HepG2 (cell line): ENCODE measurements around the gene NRBP1. TPM values are rescaled to one million over a fixed set of nuclear protein-coding genes. Genes with fewer than 3 reads are reported as not detected.

ENCODE experiments used
- ATAD3A ChIP-seq: sonication (generic); formaldehyde crosslinking; IDR thresholded peaks from 2 replicates; pipeline ENCODE4 v1.4.0; 2020; ENCODE audit warnings: missing genetic modification reagents
- ATRX ChIP-seq: sonication (generic); formaldehyde crosslinking; IDR thresholded peaks from 2 replicates; pipeline ENCODE4 v1.4.0; 2020; ENCODE audit warnings: missing genetic modification reagents, borderline replicate concordance
- CBX2 ChIP-seq, 2 experiments: fragments of 200-600 bp in 1 of 2; sonication (generic); formaldehyde crosslinking in 1 of 2; IDR thresholded peaks; 2 replicates each; pipeline versions ENCODE4 v1.7.0 to v1.8.1; 2018 to 2022; ENCODE audit warnings: low read depth in 2 of 2, low read length in 1 of 2, mild to moderate bottlenecking in 1 of 2, missing genetic modification reagents in 1 of 2
- CEBPZ ChIP-seq: IDR thresholded peaks from 2 replicates; pipeline ENCODE4 v1.6.1; 2012; ENCODE audit warnings: low read length, improper control_type of control experiment
- ESRRA ChIP-seq: sonication (generic); formaldehyde crosslinking; IDR thresholded peaks from 2 replicates; pipeline ENCODE4 v1.5.1; 2020; ENCODE audit warnings: mild to moderate bottlenecking, low read depth, missing genetic modification reagents
- HCFC1 ChIP-seq: fragments of 150-350 bp; IDR thresholded peaks from 2 replicates; pipeline ENCODE4 v1.6.1; 2014; ENCODE audit warnings: low read depth, low read length
- KLF9 ChIP-seq: IDR thresholded peaks from 2 replicates; pipeline ENCODE4 v1.6.1; 2016; ENCODE audit warnings: low read depth
- POGZ ChIP-seq: sonication (generic); formaldehyde crosslinking; IDR thresholded peaks from 2 replicates; pipeline ENCODE4 v1.4.0; 2020; ENCODE audit warnings: mild to moderate bottlenecking, missing genetic modification reagents
- RORA ChIP-seq: sonication (generic); formaldehyde crosslinking; IDR thresholded peaks from 2 replicates; pipeline ENCODE4 v1.5.0; 2020; ENCODE audit warnings: mild to moderate bottlenecking, missing genetic modification reagents, moderate library complexity
- SALL1 ChIP-seq: sonication (generic); formaldehyde crosslinking; IDR thresholded peaks from 2 replicates; pipeline ENCODE4 v1.8.0; 2022; ENCODE audit warnings: mild to moderate bottlenecking, missing genetic modification reagents
- SP140L ChIP-seq: sonication (generic); formaldehyde crosslinking; IDR thresholded peaks from 2 replicates; pipeline ENCODE4 v1.4.0; 2020; ENCODE audit warnings: missing genetic modification reagents, borderline replicate concordance
- TRAFD1 ChIP-seq: sonication (generic); formaldehyde crosslinking; IDR thresholded peaks from 2 replicates; pipeline ENCODE4 v1.5.1; 2020; ENCODE audit warnings: missing genetic modification reagents, mild to moderate bottlenecking, borderline replicate concordance
- ZBTB20 ChIP-seq: sonication (generic); formaldehyde crosslinking; IDR thresholded peaks from 2 replicates; pipeline ENCODE4 v1.8.1; 2023; ENCODE audit warnings: missing genetic modification reagents, low read depth, mild to moderate bottlenecking, borderline replicate concordance
- ZNF160 ChIP-seq: sonication (generic); formaldehyde crosslinking; IDR thresholded peaks from 2 replicates; pipeline ENCODE4 v1.8.0; 2022; ENCODE audit warnings: mild to moderate bottlenecking, inconsistent platforms, missing genetic modification reagents
- ZNF232 ChIP-seq: sonication (generic); formaldehyde crosslinking; IDR thresholded peaks from 2 replicates; pipeline ENCODE4 v1.4.0; 2020; ENCODE audit warnings: missing genetic modification reagents, borderline replicate concordance
- ZNF34 ChIP-seq: sonication (generic); formaldehyde crosslinking; IDR thresholded peaks from 2 replicates; pipeline ENCODE4 v1.4.0; 2020; ENCODE audit warnings: mild to moderate bottlenecking, missing genetic modification reagents, borderline replicate concordance
- polyA plus RNA-seq, 8 experiments: library from polyadenylated mRNA; depleted of rRNA in 3 of 8; stranded (reverse) in 7 of 8; unstranded in 1 of 8; fragments of >200 nt; fragmentation: Illumina TruSeq in 4 of 8; extraction: Trizol in 4 of 8; gene quantifications; 2 replicates each; pipeline versions ENCODE4 v1.2.1 to v1.2.3, GENCODE V29; 2011 to 2016; ENCODE audit warnings: low read depth in 4 of 8, missing spikeins in 1 of 8, mixed read lengths in 1 of 8; ENCODE audit not compliant: insufficient read depth in 1 of 8
- total RNA-seq, 5 experiments: library from RNA; depleted of rRNA; stranded (reverse); fragments of >200 nt; fragmentation: Illumina TruSeq; extraction: Trizol; gene quantifications; 2 replicates each; pipeline ENCODE4 v1.2.3, GENCODE V29; 2016; ENCODE audit warnings: low read depth in 1 of 5
- TF ChIP-seq, protein P1 (sequence below): sonication (generic); formaldehyde crosslinking; IDR thresholded peaks from 2 replicates; pipeline ENCODE4 v1.9.0; 2022; ENCODE audit warnings: low read depth, missing genetic modification reagents
- TF ChIP-seq, protein P2 (sequence below): sonication (generic); formaldehyde crosslinking; conservative IDR thresholded peaks from 2 replicates; pipeline ENCODE4 v1.4.0; 2020; ENCODE audit warnings: mild to moderate bottlenecking, missing genetic modification reagents, moderate library complexity

Gene NRBP1
- total and polyA plus RNA-seq, 2 of the 13 experiments (the other 11 are each of a cell fraction or from before 2014, with no cell fraction given): 165 to 240 TPM

GRCh38 chr2:27428213-27428977 lies at the start of gene NRBP1 (continued):
- no peak for TF ChIP-seq TRAFD1 (CRISPR knock-in tag)
- TF ChIP-seq ATAD3A (CRISPR knock-in tag): no peak
- no peak; the same call in 1 of the 2 replicates for TF ChIP-seq ZNF160 (CRISPR knock-in tag)
- no peak for TF ChIP-seq CBX2 (IDR thresholded peaks at IDR 0.05; ENCODE audit: low read depth, low read length)
- TF ChIP-seq CBX2 (CRISPR knock-in tag; IDR thresholded peaks at IDR 0.05; ENCODE audit: low read depth): no peak
- TF ChIP-seq, protein P1, sequence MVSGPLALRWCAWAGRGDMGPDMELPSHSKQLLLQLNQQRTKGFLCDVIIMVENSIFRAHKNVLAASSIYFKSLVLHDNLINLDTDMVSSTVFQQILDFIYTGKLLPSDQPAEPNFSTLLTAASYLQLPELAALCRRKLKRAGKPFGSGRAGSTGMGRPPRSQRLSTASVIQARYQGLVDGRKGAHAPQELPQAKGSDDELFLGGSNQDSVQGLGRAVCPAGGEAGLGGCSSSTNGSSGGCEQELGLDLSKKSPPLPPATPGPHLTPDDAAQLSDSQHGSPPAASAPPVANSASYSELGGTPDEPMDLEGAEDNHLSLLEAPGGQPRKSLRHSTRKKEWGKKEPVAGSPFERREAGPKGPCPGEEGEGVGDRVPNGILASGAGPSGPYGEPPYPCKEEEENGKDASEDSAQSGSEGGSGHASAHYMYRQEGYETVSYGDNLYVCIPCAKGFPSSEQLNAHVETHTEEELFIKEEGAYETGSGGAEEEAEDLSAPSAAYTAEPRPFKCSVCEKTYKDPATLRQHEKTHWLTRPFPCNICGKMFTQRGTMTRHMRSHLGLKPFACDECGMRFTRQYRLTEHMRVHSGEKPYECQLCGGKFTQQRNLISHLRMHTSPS (CRISPR knock-in tag): peak; percentile 51; the same call in 1 of the 2 replicates
- no peak for TF ChIP-seq CEBPZ
- peak; percentile 94 for TF ChIP-seq KLF9
- peak; percentile 47; the same call in 1 of the 2 replicates for TF ChIP-seq ESRRA (CRISPR knock-in tag)
- peak; percentile 37; the same call in 1 of the 2 replicates for TF ChIP-seq HCFC1
- peak; percentile 86 for TF ChIP-seq POGZ (CRISPR knock-in tag)
- TF ChIP-seq ZNF34: 0 out of 2 replicates have a peak, but pooled peaks have one; percentile 8
- TF ChIP-seq, protein P2, sequence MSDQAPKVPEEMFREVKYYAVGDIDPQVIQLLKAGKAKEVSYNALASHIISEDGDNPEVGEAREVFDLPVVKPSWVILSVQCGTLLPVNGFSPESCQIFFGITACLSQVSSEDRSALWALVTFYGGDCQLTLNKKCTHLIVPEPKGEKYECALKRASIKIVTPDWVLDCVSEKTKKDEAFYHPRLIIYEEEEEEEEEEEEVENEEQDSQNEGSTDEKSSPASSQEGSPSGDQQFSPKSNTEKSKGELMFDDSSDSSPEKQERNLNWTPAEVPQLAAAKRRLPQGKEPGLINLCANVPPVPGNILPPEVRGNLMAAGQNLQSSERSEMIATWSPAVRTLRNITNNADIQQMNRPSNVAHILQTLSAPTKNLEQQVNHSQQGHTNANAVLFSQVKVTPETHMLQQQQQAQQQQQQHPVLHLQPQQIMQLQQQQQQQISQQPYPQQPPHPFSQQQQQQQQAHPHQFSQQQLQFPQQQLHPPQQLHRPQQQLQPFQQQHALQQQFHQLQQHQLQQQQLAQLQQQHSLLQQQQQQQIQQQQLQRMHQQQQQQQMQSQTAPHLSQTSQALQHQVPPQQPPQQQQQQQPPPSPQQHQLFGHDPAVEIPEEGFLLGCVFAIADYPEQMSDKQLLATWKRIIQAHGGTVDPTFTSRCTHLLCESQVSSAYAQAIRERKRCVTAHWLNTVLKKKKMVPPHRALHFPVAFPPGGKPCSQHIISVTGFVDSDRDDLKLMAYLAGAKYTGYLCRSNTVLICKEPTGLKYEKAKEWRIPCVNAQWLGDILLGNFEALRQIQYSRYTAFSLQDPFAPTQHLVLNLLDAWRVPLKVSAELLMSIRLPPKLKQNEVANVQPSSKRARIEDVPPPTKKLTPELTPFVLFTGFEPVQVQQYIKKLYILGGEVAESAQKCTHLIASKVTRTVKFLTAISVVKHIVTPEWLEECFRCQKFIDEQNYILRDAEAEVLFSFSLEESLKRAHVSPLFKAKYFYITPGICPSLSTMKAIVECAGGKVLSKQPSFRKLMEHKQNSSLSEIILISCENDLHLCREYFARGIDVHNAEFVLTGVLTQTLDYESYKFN (CRISPR knock-in tag): peak; percentile 65
- peak; percentile 82 for TF ChIP-seq SALL1 (CRISPR knock-in tag)
- peak; percentile 55 for TF ChIP-seq ZNF232 (CRISPR knock-in tag)
- no peak; the same call in 1 of the 2 replicates for TF ChIP-seq ZBTB20 (CRISPR knock-in tag)
- no peak for TF ChIP-seq ATRX (CRISPR knock-in tag)
- no peak for TF ChIP-seq SP140L
- TF ChIP-seq RORA (CRISPR knock-in tag): no peak
